ENCODE results near the gene LRFN3. TPM values are rescaled to one million over a fixed set of nuclear protein-coding genes. Genes with fewer than 3 reads are reported as not detected.
"Not testable (repeated sequence)": the region's sequence is repeated elsewhere in the genome, so short reads cannot be mapped to it uniquely, and the experiment has no call there.

The LRFN3 gene
- total RNA-seq, 1 donor = 3.5 TPM

DNA sequence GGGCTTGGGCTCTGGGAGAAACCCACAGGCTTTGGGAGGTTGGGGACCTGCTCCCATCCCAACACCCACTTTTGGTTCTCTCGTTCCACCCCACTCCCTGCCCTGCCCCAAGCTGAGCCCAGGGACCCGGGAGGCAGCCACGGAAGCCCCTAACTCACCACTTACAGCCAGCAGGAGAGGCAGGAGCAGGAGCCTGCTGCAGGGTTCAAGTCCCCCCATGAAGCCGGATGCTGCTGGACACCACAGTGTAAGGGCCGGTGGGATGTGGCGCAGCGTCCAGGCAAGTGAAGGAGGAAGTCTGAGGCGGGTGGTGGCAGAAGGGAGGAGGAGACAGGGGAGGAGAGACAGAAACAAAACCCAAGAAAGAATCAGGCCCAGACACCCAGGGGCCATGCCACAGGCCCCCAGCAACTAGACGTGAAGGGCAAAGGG lies 28.1 kb upstream of the LRFN3 start, which contains the start of gene TYROBP:
TSS of gene TYROBP (minus strand) at position 286 of the 432 bp plus-strand sequence. CDS start at position 219, 67 bp downstream.
- no peak within 1 kb of the TSS for H3K4me3 ChIP-seq (ENCODE audit: low read depth, low read length)
- no peak for TF ChIP-seq CTCF (IDR thresholded peaks at IDR 0.05; ENCODE audit: insufficient read depth, low read depth, low read length)
- no peak for DNase-seq (ENCODE audit: low read depth)

GRCh38 chr19:35908973-35909683 lies 27.0 kb upstream of the LRFN3 start:
- no peak overlapping the region for H3K4me3 ChIP-seq (ENCODE audit: low read depth, low read length)
- no peak for DNase-seq (ENCODE audit: low read depth)
- no peak for TF ChIP-seq CTCF (IDR thresholded peaks at IDR 0.05; ENCODE audit: insufficient read depth, low read depth, low read length)

DNA sequence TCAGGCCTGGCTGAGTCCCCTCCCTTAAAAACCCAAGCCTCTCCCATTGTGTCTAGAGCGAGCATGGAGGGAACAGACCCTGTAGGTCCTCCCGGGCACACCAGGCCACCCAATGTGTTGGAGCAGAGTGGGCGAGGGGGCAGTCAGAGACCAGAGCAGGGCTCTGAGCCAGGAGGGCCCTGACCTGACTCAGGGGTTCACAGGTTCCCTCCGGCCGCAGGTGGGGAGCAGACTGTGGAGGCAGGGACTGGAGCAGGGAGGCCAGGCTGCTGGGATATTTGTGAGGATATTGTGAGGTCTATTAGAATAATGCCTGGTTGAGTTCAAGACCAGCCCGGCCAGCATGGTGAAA lies 26.5 kb upstream of the LRFN3 start:
- H3K4me3 ChIP-seq (ENCODE audit: low read depth, low read length) = no peak overlapping the region
- no peak for DNase-seq (ENCODE audit: low read depth)
- TF ChIP-seq CTCF (IDR thresholded peaks at IDR 0.05; ENCODE audit: insufficient read depth, low read depth, low read length) = no peak

GRCh38 chr19:35910355-35910754 lies 25.8 kb upstream of the LRFN3 start:
- not testable (repeated sequence) for DNase-seq (ENCODE audit: low read depth); H3K4me3 ChIP-seq (ENCODE audit: low read depth, low read length)

DNA sequence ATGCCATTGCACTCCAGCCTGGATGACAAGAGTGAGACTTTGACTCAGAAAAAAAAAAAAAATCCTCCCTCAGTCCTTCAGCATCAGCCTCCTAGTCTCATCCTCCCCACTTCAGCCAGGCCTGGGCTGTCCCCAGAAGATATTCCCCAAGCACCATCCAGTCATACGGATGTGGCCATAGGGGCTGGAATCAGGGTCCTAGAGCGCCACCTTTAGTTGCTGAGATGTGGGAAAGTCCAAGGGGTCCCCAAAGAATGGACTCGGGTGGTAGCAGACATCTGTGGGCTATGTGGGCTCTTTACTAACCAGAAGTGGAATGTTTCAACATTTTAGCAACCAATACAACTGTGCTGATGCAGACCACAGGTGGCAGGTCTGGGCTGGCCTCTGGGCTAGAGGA lies 25.0 kb upstream of the LRFN3 start:
- no peak overlapping the region for H3K4me3 ChIP-seq (ENCODE audit: low read depth, low read length)
- no peak for DNase-seq (ENCODE audit: low read depth)
- no peak for TF ChIP-seq CTCF (IDR thresholded peaks at IDR 0.05; ENCODE audit: insufficient read depth, low read depth, low read length)

DNA sequence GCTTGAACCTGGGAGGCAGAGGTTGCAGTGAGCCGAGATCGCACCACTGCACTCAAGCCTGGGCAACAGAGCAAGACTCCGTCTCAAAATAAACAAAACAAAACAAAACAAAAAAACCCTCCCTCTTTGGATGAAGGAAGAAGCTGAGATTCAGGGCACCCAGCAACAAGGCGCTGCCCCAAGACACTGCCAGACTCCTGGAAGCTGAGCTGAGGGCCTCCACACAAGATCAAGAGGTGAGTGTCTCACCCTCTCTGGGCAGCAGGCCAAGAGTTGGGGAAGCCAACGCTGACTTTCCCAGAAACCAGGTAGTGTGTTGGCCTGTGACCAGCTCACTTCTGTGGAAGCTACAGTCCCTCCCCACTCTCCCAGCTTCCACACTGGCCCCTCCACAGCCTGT lies 24.4 kb upstream of the LRFN3 start:
- TF ChIP-seq CTCF (IDR thresholded peaks at IDR 0.05; ENCODE audit: insufficient read depth, low read depth, low read length) = no peak
- no peak for DNase-seq (ENCODE audit: low read depth)
- H3K4me3 ChIP-seq (ENCODE audit: low read depth, low read length) = no peak overlapping the region

DNA sequence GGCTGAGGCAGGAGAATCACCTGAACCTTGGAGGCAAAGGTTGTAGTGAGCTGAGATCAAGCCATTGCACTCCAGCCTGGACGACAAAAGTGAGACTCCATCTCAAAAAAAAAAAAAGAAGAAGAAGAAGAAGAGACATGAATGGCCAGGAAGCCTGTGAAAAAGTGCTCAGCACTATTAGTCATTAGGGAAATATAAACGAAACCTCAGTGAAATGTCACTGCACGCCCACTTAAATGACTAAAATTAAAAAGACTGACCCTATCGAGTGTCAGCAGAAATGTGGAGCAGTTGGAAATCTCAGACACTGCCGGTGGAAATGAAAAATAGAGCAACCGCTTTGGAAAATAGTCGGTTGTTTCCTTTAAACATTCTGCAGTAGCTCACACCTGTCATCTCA lies 22.6 kb upstream of the LRFN3 start:
- TF ChIP-seq CTCF (IDR thresholded peaks at IDR 0.05; ENCODE audit: insufficient read depth, low read depth, low read length) = no peak
- DNase-seq (ENCODE audit: low read depth) = no peak
- H3K4me3 ChIP-seq (ENCODE audit: low read depth, low read length) = no peak overlapping the region

Measured in fibroblast of villous mesenchyme (primary cell).